ENCODE data around the gene CPB2. TPM values are rescaled to one million over a fixed set of nuclear protein-coding genes. Genes with fewer than 3 reads are reported as not detected.

Gene CPB2
- polyA plus RNA-seq, 1 donor (not counting 4 experiments of a cell fraction or from before 2014, with no cell fraction given): 0.26 TPM

DNA sequence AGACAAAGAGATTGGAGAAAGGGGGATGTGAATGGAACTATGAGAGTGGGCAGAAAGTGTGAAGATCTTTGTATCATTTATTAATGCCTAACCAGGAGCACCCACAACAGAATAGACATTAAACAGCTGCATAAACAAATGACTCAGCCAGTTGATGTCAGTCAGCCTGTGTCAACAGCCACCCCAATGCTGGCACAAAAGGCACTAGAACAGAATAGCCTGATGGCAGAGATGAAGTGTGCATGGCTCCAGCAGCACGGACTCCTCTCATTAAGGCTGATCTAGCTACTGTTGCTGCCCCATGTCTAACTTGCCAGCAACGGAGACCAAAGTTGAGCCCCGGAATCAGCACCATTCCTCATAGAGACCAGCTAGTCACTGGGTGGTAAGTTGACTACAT, 7.8 kb downstream of the CPB2 start:
- H2AFZ ChIP-seq (ENCODE audit: control insufficient read depth, low read length): no peak overlapping the region
- TF ChIP-seq EZH2 (IDR thresholded peaks at IDR 0.05; ENCODE audit: low read length): no peak
- TF ChIP-seq, protein P1, sequence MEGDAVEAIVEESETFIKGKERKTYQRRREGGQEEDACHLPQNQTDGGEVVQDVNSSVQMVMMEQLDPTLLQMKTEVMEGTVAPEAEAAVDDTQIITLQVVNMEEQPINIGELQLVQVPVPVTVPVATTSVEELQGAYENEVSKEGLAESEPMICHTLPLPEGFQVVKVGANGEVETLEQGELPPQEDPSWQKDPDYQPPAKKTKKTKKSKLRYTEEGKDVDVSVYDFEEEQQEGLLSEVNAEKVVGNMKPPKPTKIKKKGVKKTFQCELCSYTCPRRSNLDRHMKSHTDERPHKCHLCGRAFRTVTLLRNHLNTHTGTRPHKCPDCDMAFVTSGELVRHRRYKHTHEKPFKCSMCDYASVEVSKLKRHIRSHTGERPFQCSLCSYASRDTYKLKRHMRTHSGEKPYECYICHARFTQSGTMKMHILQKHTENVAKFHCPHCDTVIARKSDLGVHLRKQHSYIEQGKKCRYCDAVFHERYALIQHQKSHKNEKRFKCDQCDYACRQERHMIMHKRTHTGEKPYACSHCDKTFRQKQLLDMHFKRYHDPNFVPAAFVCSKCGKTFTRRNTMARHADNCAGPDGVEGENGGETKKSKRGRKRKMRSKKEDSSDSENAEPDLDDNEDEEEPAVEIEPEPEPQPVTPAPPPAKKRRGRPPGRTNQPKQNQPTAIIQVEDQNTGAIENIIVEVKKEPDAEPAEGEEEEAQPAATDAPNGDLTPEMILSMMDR (optimal IDR thresholded peaks at IDR 0.05 in 1 of 3, IDR thresholded peaks at IDR 0.05 in 1 of 3, conservative IDR thresholded peaks at IDR 0.05 in 1 of 3; ENCODE audit: extremely low read depth in 1 of 3, insufficient read depth in 2 of 3, low read length in 3 of 3): no peak
- no peaks in the 10 kb centered on the region for H3K36me3 ChIP-seq (ENCODE audit: control insufficient read depth in 2 of 2, extremely low read depth in 1 of 2, insufficient read depth in 2 of 2, low read length in 2 of 2)
- H3K4me3 ChIP-seq (ENCODE audit: control insufficient read depth in 2 of 3, extremely low read depth in 1 of 3, insufficient read depth in 2 of 3, low read depth in 1 of 3, low read length in 3 of 3): no peak overlapping the region
- no peak overlapping the region for H3K4me2 ChIP-seq (ENCODE audit: control insufficient read depth, extremely low read depth, insufficient read depth, low read depth, low read length)
- DNase-seq (ENCODE audit: low read depth, low spot score) (no peak), FAIRE-seq (no peak)
- H3K9me3 ChIP-seq (ENCODE audit: control insufficient read depth, low read depth, low read length): no peaks in the 10 kb centered on the region
- dilution Hi-C loops (cut with MboI; ENCODE audit: extremely low pct_ligation_motif_present, low sequenced_read_pairs): no loop called here
- no peaks in the 10 kb centered on the region for H4K20me1 ChIP-seq (ENCODE audit: control insufficient read depth, extremely low read depth, insufficient read depth, low read length)
- peaks cover 6% of the 10 kb centered on the region for H3K4me1 ChIP-seq (ENCODE audit: control insufficient read depth, extremely low read depth, insufficient read depth, low read length)
- no peaks in the 10 kb centered on the region for H3K9me1 ChIP-seq (ENCODE audit: control insufficient read depth, extremely low read depth, insufficient read depth, low read length)
- no peak overlapping the region for H3K9ac ChIP-seq (ENCODE audit: control insufficient read depth, extremely low read depth, insufficient read depth, low read length)
- no peak overlapping the region for H3K27ac ChIP-seq (ENCODE audit: control insufficient read depth, insufficient read depth, low read length)
- H3K27me3 ChIP-seq (ENCODE audit: control insufficient read depth, extremely low read depth, insufficient read depth, low read length): no peaks in the 10 kb centered on the region
- H3K79me2 ChIP-seq (ENCODE audit: control insufficient read depth, insufficient read depth, low read length): no peaks in the 10 kb centered on the region

DNA sequence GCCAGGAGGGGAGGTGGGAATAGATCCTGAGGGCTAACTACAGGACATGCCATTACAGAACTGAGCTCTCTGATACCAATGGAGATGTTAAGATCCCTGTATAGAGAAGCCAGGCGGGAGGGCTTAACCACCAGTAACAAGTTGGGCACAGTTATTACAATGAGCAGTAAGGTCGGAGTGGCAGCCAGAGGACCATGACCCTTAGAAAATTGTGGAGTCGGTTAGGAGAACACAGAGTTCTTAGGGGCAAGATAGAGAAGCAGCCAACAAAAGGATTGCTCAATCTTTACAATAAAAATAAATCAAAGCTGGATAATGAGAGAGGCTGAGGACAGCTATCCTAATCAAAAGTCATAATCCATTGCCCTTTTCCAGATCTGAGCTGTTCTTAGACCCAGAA, 10.4 kb downstream of the CPB2 start:
- Histone ChIP-seq H4K20me1 (ENCODE audit: control insufficient read depth, extremely low read depth, insufficient read depth, low read length) (no peaks in the 10 kb centered on the region), H3K4me2 (ENCODE audit: control insufficient read depth, extremely low read depth, insufficient read depth, low read depth, low read length) (no peak overlapping the region), H3K4me3 (ENCODE audit: control insufficient read depth in 2 of 3, extremely low read depth in 1 of 3, insufficient read depth in 2 of 3, low read depth in 1 of 3, low read length in 3 of 3) (no peak overlapping the region), H3K79me2 (ENCODE audit: control insufficient read depth, insufficient read depth, low read length) (no peaks in the 10 kb centered on the region), H2AFZ (ENCODE audit: control insufficient read depth, low read length) (no peak overlapping the region), H3K36me3 (ENCODE audit: control insufficient read depth in 2 of 2, extremely low read depth in 1 of 2, insufficient read depth in 2 of 2, low read length in 2 of 2) (no peaks in the 10 kb centered on the region), H3K9ac (ENCODE audit: control insufficient read depth, extremely low read depth, insufficient read depth, low read length) (no peak overlapping the region), H3K27me3 (ENCODE audit: control insufficient read depth, extremely low read depth, insufficient read depth, low read length) (no peaks in the 10 kb centered on the region), H3K27ac (ENCODE audit: control insufficient read depth, insufficient read depth, low read length) (no peak overlapping the region), H3K4me1 (ENCODE audit: control insufficient read depth, extremely low read depth, insufficient read depth, low read length) (peaks cover 6% of the 10 kb centered on the region), H3K9me1 (ENCODE audit: control insufficient read depth, extremely low read depth, insufficient read depth, low read length) (no peaks in the 10 kb centered on the region), H3K9me3 (ENCODE audit: control insufficient read depth, low read depth, low read length) (no peaks in the 10 kb centered on the region)
- DNase-seq (ENCODE audit: low read depth, low spot score) (no peak), FAIRE-seq (no peak)
- dilution Hi-C loops (cut with MboI; ENCODE audit: extremely low pct_ligation_motif_present, low sequenced_read_pairs): no loop called here
- TF ChIP-seq, protein P1 (optimal IDR thresholded peaks at IDR 0.05 in 1 of 3, IDR thresholded peaks at IDR 0.05 in 1 of 3, conservative IDR thresholded peaks at IDR 0.05 in 1 of 3; ENCODE audit: extremely low read depth in 1 of 3, insufficient read depth in 2 of 3, low read length in 3 of 3): no peak
- TF ChIP-seq EZH2 (IDR thresholded peaks at IDR 0.05; ENCODE audit: low read length): no peak
